Naive B cell (primary cell): ENCODE data around the gene GUCA2A. TPM values are rescaled to one million over a fixed set of nuclear protein-coding genes. Genes with fewer than 3 reads are reported as not detected.

Experiments used
- ATAC-seq, 2 donors: fragments of 150-1000 bp; cut with Tn5 transposase; 2 replicates each; pipeline ENCODE4 v1.10.0; 2021; ENCODE audit warnings: low read depth in 2 of 2, mild to moderate bottlenecking in 2 of 2, moderate library complexity in 2 of 2
- DNase-seq: peaks from one replicate; pipeline ENCODE4 v3.0.0; 2022
- H3K27ac Mint-ChIP-seq, 6 donors: one replicate each; pipeline ENCODE4 v1.8.0; 2020 to 2022; ENCODE audit warnings: mild to moderate bottlenecking in 6 of 6, mixed read lengths in 6 of 6, moderate library complexity in 5 of 6, inconsistent platforms in 2 of 6
- H3K27me3 Mint-ChIP-seq, 3 donors: one replicate each; pipeline ENCODE4 v1.8.0; 2021 to 2022; ENCODE audit warnings: mixed read lengths in 3 of 3, mild to moderate bottlenecking in 1 of 3
- H3K36me3 Mint-ChIP-seq, 2 donors: one replicate each; pipeline ENCODE4 v1.8.0; 2020 to 2022; ENCODE audit warnings: mixed read lengths in 2 of 2, inconsistent platforms in 1 of 2, mild to moderate bottlenecking in 1 of 2
- H3K4me1 Mint-ChIP-seq, 3 donors: one replicate each; pipeline ENCODE4 v1.8.0; 2020 to 2022; ENCODE audit warnings: mixed read lengths in 3 of 3, inconsistent platforms in 1 of 3, mild to moderate bottlenecking in 1 of 3, moderate library complexity in 1 of 3
- H3K4me3 Mint-ChIP-seq, 8 donors: one replicate each; pipeline ENCODE4 v1.8.0; 2020 to 2022; ENCODE audit warnings: mild to moderate bottlenecking in 8 of 8, mixed read lengths in 8 of 8, moderate library complexity in 8 of 8, inconsistent platforms in 2 of 8
- H3K9me3 Mint-ChIP-seq, 7 donors: one replicate each; pipeline ENCODE4 v1.8.0; 2020 to 2022; ENCODE audit warnings: mixed read lengths in 7 of 7, mild to moderate bottlenecking in 5 of 7, inconsistent platforms in 2 of 7, moderate library complexity in 1 of 7
- polyA plus RNA-seq, 6 donors: library from polyadenylated mRNA; unstranded; fragments of 300-500 nt; fragmentation: Illumina TruSeq; gene quantifications; one replicate each; pipeline ENCODE4 v1.2.3, GENCODE V29; 2021; ENCODE audit warnings: low read depth in 6 of 6

The GUCA2A gene
- polyA plus RNA-seq, 6 donors from 2014 or later = not detected

DNA sequence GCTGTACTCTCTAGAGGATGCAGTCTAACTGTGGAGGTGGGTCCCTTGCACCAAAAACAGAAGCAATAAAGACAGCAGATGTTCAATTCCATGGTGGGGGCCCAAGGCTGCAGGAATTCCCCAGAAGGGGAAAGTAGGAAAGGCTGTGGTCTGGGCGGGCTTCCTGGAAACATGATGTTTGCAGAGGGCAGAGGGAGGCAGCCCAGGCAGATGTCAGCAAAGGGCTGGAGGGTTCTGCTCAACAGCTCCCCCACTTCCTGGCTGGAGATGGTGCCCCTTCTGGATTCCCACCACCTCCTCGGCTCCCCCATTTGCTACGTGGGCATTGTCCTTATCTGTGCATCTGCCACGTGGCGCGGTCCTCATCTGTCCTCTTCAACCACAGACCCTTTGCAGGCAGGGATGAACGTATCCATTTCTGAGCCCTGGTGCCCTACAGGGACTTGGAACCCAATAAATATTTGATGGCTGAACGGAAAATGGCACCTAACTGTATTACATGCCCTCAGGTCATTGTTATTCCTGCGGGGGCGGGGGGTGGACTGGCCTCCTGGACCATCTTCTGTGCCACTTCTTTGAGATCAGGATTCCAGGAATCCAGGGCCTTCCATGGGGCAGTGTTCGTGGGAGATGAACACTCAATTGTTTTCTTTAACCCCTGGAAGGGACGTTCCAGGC, 19.7 kb downstream of the GUCA2A start:
- Mint-ChIP-seq H3K27ac (no peak overlapping the region), H3K27me3 (peaks cover 2 to 18% (median 9%) of the 10 kb centered on the region in 3 donors)

DNA sequence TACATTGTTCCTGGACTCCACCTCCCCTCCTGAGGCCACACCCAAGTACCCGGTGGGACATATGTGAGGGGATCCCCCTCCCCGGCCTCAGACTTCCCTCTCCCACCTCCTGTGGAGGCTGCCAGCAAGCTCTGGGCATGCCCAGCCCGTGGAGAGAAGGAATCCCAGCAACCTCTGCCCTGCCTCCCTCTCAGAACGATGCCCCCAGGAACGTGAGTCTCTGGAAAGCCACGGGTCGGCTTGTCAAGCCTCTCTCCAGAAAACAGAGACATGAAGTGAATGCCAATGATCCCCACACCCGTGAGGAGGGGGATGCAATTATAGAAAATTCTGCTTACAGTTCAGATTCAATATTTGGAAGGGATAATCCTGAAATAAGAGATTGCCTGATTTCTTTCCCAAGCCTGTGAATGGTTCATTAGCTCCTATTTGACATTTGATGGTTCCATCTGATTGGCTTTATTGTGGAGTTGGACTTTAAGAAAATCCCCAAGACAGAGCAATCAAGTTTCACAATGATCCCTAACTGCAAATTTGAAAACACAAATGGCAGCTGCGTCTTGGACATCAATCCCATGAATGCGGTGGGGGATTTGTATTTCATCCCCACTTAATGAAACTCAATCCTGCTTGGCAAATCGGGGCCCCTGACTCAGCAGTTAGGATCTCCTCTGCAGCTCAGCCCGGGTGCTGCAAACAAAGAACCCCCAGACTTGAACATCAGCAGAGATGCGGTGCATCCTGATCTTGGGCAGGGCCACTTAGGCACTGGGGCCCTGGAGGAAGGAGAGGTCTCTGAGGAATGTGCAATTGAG, 20.4 kb downstream of the GUCA2A start:
- no peaks in the 10 kb centered on the region for H3K9me3 Mint-ChIP-seq
- peaks cover 5 to 13% (median 9%) of the 10 kb centered on the region in 3 donors for H3K27me3 Mint-ChIP-seq
- no peak for ATAC-seq
- no peaks in the 10 kb centered on the region for H3K4me1 Mint-ChIP-seq
- no peak overlapping the region for H3K27ac Mint-ChIP-seq
- no peak overlapping the region for H3K4me3 Mint-ChIP-seq
- no peaks in the 10 kb centered on the region for H3K36me3 Mint-ChIP-seq
- no peak for DNase-seq

More for the DNA sequence above, 19.7 kb downstream of the GUCA2A start:
- no peaks in the 10 kb centered on the region for H3K9me3 Mint-ChIP-seq
- no peaks in the 10 kb centered on the region for H3K4me1 Mint-ChIP-seq
- DNase-seq (no peak), ATAC-seq (no peak)
- no peaks in the 10 kb centered on the region for H3K36me3 Mint-ChIP-seq
- peak overlapping the region in 1 of 8 donors; percentile 42 for H3K4me3 Mint-ChIP-seq

DNA sequence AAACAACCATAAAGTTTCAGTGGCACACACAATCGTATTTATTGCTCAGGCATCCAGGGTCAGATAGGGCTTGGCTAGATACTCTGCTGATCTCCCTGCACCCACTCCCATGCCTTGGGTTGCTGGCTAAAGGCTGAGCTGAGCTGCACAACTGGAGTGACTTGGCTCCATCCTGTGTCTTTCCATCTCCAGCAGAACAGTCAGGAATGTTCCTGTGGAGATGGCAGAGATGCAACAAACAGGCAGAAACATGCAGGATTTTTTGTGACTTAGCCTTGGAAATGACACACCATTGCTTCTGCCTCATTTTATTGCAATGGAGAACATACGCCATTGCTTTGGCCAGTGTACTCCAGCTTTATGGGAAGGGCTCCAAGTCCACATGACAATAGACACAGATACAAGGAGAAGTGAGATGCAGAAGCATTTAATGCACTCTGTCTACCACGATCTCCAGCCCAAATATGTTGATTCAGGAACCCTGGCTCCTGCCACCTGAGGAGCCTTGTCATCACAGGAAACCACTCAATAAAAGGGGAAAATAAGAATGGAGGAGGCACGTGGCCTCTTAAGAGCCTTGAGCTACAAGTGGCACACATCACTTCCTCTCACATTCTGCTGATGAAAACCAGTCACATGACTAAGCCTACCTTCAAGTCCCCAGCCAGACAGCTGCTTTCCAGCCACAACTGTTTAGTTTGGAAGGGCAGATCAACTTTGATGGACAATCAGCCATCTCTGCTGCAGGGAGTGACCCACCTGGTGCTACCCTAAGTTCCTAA, 21.5 kb downstream of the GUCA2A start:
- H3K27ac Mint-ChIP-seq = no peak overlapping the region
- DNase-seq = no peak
- ATAC-seq = no peak
- no peaks in the 10 kb centered on the region for H3K36me3 Mint-ChIP-seq
- H3K4me3 Mint-ChIP-seq = no peak overlapping the region
- H3K4me1 Mint-ChIP-seq = no peaks in the 10 kb centered on the region
- peaks cover 9 to 13% (median 13%) of the 10 kb centered on the region in 3 donors for H3K27me3 Mint-ChIP-seq
- H3K9me3 Mint-ChIP-seq = peaks cover 0 to 4% (median 0%) of the 10 kb centered on the region in 7 donors

DNA sequence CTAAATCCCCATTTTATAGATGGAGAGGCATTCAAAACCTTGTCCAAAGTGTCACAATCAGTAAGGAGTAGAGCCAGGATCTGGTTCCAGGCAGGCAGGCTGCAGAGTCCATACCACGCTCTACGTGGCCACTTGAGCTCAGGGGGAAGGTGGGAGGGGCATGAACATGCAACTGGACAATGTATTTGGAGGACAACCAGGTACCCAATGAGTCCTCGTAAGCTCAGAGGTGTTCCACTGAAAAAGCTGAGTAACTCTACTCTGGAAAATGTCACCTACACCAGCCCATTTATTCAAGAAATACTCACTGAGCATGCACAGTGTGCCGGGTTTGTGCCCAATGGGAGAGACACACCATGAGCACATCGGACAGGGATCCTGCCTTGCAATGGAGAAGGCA, 22.6 kb downstream of the GUCA2A start:
- H3K27ac Mint-ChIP-seq = no peak overlapping the region
- no peaks in the 10 kb centered on the region for H3K4me1 Mint-ChIP-seq
- H3K4me3 Mint-ChIP-seq = no peak overlapping the region
- peaks cover 9 to 13% (median 13%) of the 10 kb centered on the region in 3 donors for H3K27me3 Mint-ChIP-seq
- ATAC-seq = no peak
- peaks cover 0 to 4% (median 0%) of the 10 kb centered on the region in 7 donors for H3K9me3 Mint-ChIP-seq
- H3K36me3 Mint-ChIP-seq = no peaks in the 10 kb centered on the region
- no peak for DNase-seq

DNA sequence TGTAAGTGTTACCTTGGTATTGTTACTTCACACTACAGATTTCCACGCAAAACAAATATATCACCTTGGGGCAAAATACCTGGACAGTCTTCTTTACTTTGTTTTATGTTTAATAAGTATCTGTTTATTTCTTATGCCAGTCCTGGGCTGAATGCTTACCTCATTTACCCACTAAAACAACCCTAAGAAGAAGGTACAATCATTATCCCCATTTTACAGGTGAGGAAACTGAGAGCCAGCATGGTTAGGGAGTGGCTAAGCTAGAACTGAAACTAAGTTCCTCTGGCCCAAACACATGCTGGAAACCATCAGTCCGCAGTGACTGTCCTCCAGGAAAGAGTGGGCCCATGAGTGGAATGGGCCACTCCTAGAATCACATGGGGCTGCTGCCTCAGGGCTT, 24.4 kb downstream of the GUCA2A start:
- no peak for ATAC-seq
- Mint-ChIP-seq H3K4me3 (no peak overlapping the region), H3K27me3 (peaks cover 13 to 22% (median 17%) of the 10 kb centered on the region in 3 donors), H3K9me3 (peaks cover 0 to 4% (median 0%) of the 10 kb centered on the region in 7 donors), H3K36me3 (no peaks in the 10 kb centered on the region), H3K27ac (peak overlapping the region in 1 of 6 donors; percentile 20), H3K4me1 (no peaks in the 10 kb centered on the region)
- no peak for DNase-seq

DNA sequence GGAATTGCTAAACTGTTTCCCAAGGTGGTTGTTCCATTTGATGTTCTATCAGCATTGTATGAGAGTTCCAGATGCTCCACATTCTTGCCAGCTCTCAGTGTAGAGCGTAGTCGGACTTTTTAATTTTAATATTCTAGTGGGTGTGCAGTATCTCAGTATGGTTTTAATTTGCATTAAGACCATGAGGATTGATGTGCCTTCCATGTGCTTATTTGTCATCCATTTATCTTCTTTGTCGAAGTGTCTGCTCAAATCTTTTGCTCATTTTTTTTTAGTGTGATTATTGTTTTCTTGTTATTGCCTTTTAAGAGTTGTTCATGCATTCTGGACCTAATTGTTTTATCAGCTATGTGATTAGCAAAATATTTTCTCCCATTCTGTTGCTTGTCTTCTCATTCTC, 25.1 kb downstream of the GUCA2A start:
- Mint-ChIP-seq H3K4me3 (no peak overlapping the region), H3K27me3 (peaks cover 11 to 22% (median 17%) of the 10 kb centered on the region in 3 donors), H3K4me1 (no peaks in the 10 kb centered on the region), H3K36me3 (no peaks in the 10 kb centered on the region), H3K9me3 (peaks cover 0 to 4% (median 0%) of the 10 kb centered on the region in 7 donors), H3K27ac (no peak overlapping the region)
- ATAC-seq (no peak), DNase-seq (no peak)

DNA sequence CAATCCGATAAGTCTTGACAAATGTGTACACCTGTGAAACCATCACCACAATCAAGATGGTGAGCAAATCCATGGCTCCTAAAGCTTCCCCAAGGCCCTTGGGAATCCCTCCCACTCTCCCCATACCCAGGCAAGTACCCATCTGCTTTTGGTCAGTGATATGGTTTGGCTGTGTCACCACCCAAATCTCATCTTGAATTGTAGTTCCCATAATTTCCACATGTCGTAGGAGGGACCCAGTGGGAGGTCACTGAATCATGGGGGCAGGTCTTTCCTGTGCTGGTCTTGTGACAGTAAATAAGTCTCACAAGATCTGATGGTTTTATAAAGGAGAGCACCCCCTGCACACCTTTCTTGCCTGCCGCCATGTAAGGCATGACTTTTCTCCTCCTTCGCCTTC, 26.0 kb downstream of the GUCA2A start:
- Mint-ChIP-seq H3K27ac (no peak overlapping the region), H3K4me3 (no peak overlapping the region), H3K36me3 (no peaks in the 10 kb centered on the region), H3K27me3 (peaks cover 9 to 22% (median 17%) of the 10 kb centered on the region in 3 donors), H3K9me3 (peaks cover 0 to 4% (median 0%) of the 10 kb centered on the region in 7 donors), H3K4me1 (no peaks in the 10 kb centered on the region)
- DNase-seq = no peak
- ATAC-seq = no peak

DNA sequence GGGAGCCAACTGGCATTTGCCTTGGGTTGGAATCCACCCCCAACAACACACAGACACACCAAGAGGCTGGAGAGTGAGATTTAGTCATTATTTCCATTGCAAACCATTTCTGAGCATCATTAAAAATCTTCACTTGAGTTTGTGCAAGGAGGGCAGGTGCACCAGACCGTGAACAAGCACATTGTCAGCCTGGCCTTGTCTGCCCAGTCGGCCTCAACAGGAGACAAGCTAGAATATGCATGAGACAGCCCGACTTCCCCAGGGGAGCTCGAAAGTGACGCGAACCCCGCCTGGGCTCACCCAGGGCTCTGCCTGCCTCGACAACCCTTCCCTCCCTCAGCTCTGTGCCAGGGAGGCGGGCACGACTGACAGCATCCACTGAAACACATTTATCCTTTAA, 26.8 kb downstream of the GUCA2A start:
- peaks cover 4 to 22% (median 17%) of the 10 kb centered on the region in 3 donors for H3K27me3 Mint-ChIP-seq
- H3K4me1 Mint-ChIP-seq = no peaks in the 10 kb centered on the region
- ATAC-seq = no peak
- DNase-seq = no peak
- H3K9me3 Mint-ChIP-seq = peaks cover 0 to 4% (median 0%) of the 10 kb centered on the region in 7 donors
- no peak overlapping the region for H3K27ac Mint-ChIP-seq
- no peaks in the 10 kb centered on the region for H3K36me3 Mint-ChIP-seq
- H3K4me3 Mint-ChIP-seq = no peak overlapping the region

DNA sequence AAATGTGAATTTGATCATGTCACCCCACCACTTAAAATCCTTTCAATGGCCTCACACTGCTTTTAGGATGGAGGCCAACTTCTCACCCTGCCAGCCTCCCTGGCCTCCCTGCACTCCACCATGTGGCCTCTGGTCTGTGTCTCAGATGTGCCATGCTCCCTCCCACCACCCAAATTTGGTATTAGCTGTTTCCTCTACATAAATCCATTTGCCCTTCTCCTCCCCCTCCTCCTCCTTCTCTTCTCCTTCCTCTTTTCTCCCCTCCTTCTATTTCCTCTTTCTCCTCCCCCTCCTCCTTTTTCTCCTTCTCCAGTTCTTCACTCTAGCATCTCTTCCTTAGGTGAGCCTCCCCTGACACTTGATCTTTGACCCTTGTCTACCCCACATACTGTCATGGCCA, 28.1 kb downstream of the GUCA2A start:
- ATAC-seq (no peak), DNase-seq (no peak)
- Mint-ChIP-seq H3K27me3 (peaks cover 4 to 22% (median 17%) of the 10 kb centered on the region in 3 donors), H3K36me3 (no peaks in the 10 kb centered on the region), H3K27ac (no peak overlapping the region), H3K9me3 (peaks cover 0 to 4% (median 0%) of the 10 kb centered on the region in 7 donors), H3K4me3 (no peak overlapping the region), H3K4me1 (no peaks in the 10 kb centered on the region)

DNA sequence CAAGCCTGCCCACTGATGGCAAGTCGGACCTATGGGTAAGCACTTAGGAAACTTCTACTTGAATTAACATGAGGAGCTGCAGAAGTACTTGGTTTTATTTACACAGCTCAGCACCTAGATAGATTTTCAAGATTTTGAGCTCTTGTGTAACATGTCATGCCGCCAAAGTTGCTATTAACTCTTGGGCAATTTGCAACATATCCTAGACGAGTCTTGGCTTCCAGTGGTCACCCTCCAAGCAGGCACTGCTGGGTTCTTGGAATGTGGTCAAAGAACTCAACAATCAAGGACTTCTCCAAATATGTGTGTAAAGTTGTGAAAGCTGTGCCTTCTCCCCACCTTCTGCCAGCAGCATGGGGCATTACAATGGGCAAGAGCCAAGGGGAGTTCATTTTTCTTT, 29.1 kb downstream of the GUCA2A start:
- DNase-seq (no peak), ATAC-seq (no peak)
- H3K9me3 Mint-ChIP-seq = peaks cover 0 to 4% (median 0%) of the 10 kb centered on the region in 7 donors
- H3K36me3 Mint-ChIP-seq = no peaks in the 10 kb centered on the region
- H3K4me1 Mint-ChIP-seq = no peaks in the 10 kb centered on the region
- H3K4me3 Mint-ChIP-seq = no peak overlapping the region
- peaks cover 0 to 22% (median 9%) of the 10 kb centered on the region in 3 donors for H3K27me3 Mint-ChIP-seq
- no peak overlapping the region for H3K27ac Mint-ChIP-seq

DNA sequence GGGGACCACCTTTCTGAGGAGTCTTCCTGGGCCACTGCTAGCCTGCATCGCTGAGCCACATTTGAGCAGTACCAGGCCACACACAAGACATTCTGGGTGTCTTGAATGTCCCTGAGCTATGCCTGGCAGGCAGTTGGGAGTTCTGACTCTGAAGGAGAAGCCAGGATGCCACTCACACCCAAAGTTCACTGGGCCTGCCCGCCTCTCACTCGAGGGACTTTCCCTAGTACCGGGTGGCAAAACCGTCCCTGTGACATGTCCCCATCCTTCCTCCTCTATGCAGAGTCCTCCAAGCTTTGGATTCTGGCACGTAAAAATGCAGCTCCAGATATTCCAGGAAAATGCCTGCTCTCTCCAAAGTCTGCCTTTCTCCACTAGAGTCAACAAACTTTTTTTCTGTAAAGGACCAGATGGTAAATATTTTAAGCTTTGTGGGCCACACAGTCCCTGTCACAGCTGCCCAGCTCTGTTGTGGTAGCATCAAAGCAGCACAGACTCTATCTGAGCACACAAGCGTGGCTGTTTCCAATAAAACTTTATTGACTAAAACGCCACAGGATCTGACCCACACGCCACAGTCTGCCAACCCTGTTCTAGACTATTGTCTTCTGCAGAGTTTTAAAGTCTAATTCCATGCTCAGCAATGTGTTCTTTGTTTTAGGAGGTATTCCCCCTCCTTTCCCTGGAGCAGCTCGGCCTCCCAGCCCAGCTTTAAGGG, 30.6 kb downstream of the GUCA2A start:
- peaks cover 7 to 25% (median 20%) of the 10 kb centered on the region in 3 donors for H3K27me3 Mint-ChIP-seq
- no peaks in the 10 kb centered on the region for H3K4me1 Mint-ChIP-seq
- ATAC-seq (no peak), DNase-seq (no peak)
- no peaks in the 10 kb centered on the region for H3K36me3 Mint-ChIP-seq
- H3K27ac Mint-ChIP-seq = no peak overlapping the region
- H3K9me3 Mint-ChIP-seq = peaks cover 0 to 3% (median 0%) of the 10 kb centered on the region in 7 donors
- H3K4me3 Mint-ChIP-seq = no peak overlapping the region

DNA sequence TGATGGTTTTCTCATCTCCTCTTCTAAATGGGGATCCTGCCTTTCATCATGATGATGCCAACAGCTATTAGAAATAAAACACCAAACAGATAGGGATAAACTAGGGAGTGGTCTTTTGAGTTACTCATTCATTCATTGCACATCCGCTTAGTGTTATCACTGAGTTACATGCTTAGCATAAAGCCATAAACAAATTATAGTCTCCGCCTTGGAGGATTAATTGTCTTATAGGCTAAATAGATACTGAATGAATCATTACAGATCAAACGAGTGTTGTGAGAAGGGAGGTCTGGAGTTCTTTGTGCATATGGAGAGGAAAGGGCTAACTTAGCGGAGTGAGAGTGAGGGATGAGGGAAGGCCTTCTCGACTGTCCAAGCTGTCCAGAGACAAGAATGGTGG, 31.2 kb downstream of the GUCA2A start:
- DNase-seq = no peak
- no peak overlapping the region for H3K4me3 Mint-ChIP-seq
- ATAC-seq = no peak
- H3K9me3 Mint-ChIP-seq = no peaks in the 10 kb centered on the region
- H3K27me3 Mint-ChIP-seq = peaks cover 7 to 26% (median 19%) of the 10 kb centered on the region in 3 donors
- H3K4me1 Mint-ChIP-seq = no peaks in the 10 kb centered on the region
- no peaks in the 10 kb centered on the region for H3K36me3 Mint-ChIP-seq
- H3K27ac Mint-ChIP-seq = no peak overlapping the region
